Brain microvascular endothelial cell (primary cell): Measurements from ENCODE around the gene NPAS2.

Source experiments
- DNase-seq: peaks from one replicate; pipeline ENCODE4 v3.0.0-alpha.2; 2020
- H3K27ac ChIP-seq: fragments of 250-450 bp; sonication (Bioruptor Pico); 2 replicates; pipeline ENCODE4 v1.5.1; 2020; ENCODE audit warnings: mild to moderate bottlenecking, moderate library complexity
- H3K27me3 ChIP-seq: fragments of 250-450 bp; sonication (Bioruptor Pico); replicated peaks from 2 replicates; pipeline ENCODE4 v1.5.1; 2020; ENCODE audit warnings: mild to moderate bottlenecking
- H3K36me3 ChIP-seq: fragments of 250-450 bp; sonication (Bioruptor Pico); replicated peaks from 2 replicates; pipeline ENCODE4 v1.5.1; 2020; ENCODE audit warnings: mild to moderate bottlenecking
- H3K4me3 ChIP-seq: 2 replicates; pipeline ENCODE4 v1.5.1; 2011; ENCODE audit warnings: low read depth, mild to moderate bottlenecking, control low read depth, low read length, moderate library complexity
- CTCF ChIP-seq: IDR thresholded peaks from 2 replicates; pipeline ENCODE4 v1.5.1; 2011; ENCODE audit warnings: low read depth, mild to moderate bottlenecking, moderate library complexity, low read length, control low read depth, inconsistent platforms; ENCODE audit errors: missing control alignments
- in situ Hi-C: cut with HindIII; loops from 2 replicates; pipeline ENCODE4 v1.10.0; 2017; ENCODE audit warnings: low sequenced_read_pairs, low pct_ligation_motif_present

The NPAS2 gene

GRCh38 chr2:101022221-101022620, 202.3 kb downstream of the NPAS2 start:
- in situ Hi-C loops, result no loop called here
- no peak for TF ChIP-seq CTCF
- no peak for DNase-seq
- Histone ChIP-seq H3K36me3 (no peaks in the 10 kb centered on the region), H3K27ac (no peak overlapping the region), H3K4me3 (no peak overlapping the region), H3K27me3 (no peaks in the 10 kb centered on the region)

GRCh38 chr2:101023327-101024107, 203.6 kb downstream of the NPAS2 start:
- Histone ChIP-seq H3K27me3 (no peaks in the 10 kb centered on the region), H3K27ac (no peak overlapping the region), H3K36me3 (no peaks in the 10 kb centered on the region), H3K4me3 (no peak overlapping the region)
- no peak for DNase-seq
- no peak for TF ChIP-seq CTCF
- in situ Hi-C loops, result no loop called here

GRCh38 chr2:101025561-101025960, 205.6 kb downstream of the NPAS2 start:
- no peak overlapping the region for H3K4me3 ChIP-seq
- H3K27me3 ChIP-seq, result no peaks in the 10 kb centered on the region
- no peak overlapping the region for H3K27ac ChIP-seq
- DNase-seq, result no peak
- in situ Hi-C loops, result loop anchor here (25.0 kb wide), 1 partner anchor 187 kb away; no protein-coding TSS in a partner anchor
- TF ChIP-seq CTCF, result no peak
- H3K36me3 ChIP-seq, result no peaks in the 10 kb centered on the region

- H3K4me3 ChIP-seq, result no peak overlapping the region
- TF ChIP-seq CTCF, result no peak
- H3K36me3 ChIP-seq, result no peaks in the 10 kb centered on the region
- H3K27ac ChIP-seq, result no peak overlapping the region
- no peaks in the 10 kb centered on the region for H3K27me3 ChIP-seq
- DNase-seq, result no peak
- in situ Hi-C loops, result loop anchor here (25.0 kb wide), 1 partner anchor 186 kb away; no protein-coding TSS in a partner anchor
Measured at GRCh38 chr2:101026253-101026701, 206.3 kb downstream of the NPAS2 start.

- no peak for TF ChIP-seq CTCF
- H3K4me3 ChIP-seq, result no peak overlapping the region
- no peak for DNase-seq
- H3K27ac ChIP-seq, result no peak overlapping the region
- H3K27me3 ChIP-seq, result no peaks in the 10 kb centered on the region
- in situ Hi-C loops, result loop anchor here (25.0 kb wide), 1 partner anchor 185 kb away; no protein-coding TSS in a partner anchor
- H3K36me3 ChIP-seq, result no peaks in the 10 kb centered on the region
Measured at GRCh38 chr2:101026923-101027469, 207.1 kb downstream of the NPAS2 start.
